Measurements from ENCODE around the gene C1orf210. TPM values are rescaled to one million over a fixed set of nuclear protein-coding genes. Genes with fewer than 3 reads are reported as not detected.

C1orf210 gene
- total RNA-seq, 2 experiments from 2014 or later, result not detected

GRCh38 chr1:43239484-43239883 is 45.9 kb downstream of the C1orf210 start:
- H3K27ac ChIP-seq (ENCODE audit: low read depth in 1 of 2, low read length in 2 of 2), result no peak overlapping the region
- no peaks in the 10 kb centered on the region for H3K36me3 Mint-ChIP-seq (ENCODE audit: low read depth)
- no peaks in the 10 kb centered on the region for H3K27me3 Mint-ChIP-seq
- no peaks in the 10 kb centered on the region for H3K4me1 Mint-ChIP-seq (ENCODE audit: low read depth)
- CTCF ChIA-PET, result no interaction called here
- intact Hi-C loops (cut with DNase I, micrococcal nuclease), result no loop called here
- no peaks in the 10 kb centered on the region for H3K4me1 ChIP-seq (ENCODE audit: insufficient read depth, low read length)
- H3K4me3 Mint-ChIP-seq, result no peak overlapping the region
- no peaks in the 10 kb centered on the region for H3K9me3 Mint-ChIP-seq
- no peak overlapping the region for H3K27ac Mint-ChIP-seq
- ATAC-seq (ENCODE audit: poor library complexity) (no peak), DNase-seq (no peak)
- H3K36me3 ChIP-seq (ENCODE audit: insufficient read depth, low read length), result no peaks in the 10 kb centered on the region
- no peak for TF ChIP-seq CTCF (IDR thresholded peaks at IDR 0.05)
- POLR2A ChIA-PET, result interaction anchor here (0.8 kb wide), 1 partner anchor 175 kb away, joined by 3 read pairs; no protein-coding TSS in a partner anchor
- no peaks in the 10 kb centered on the region for H3K9me3 ChIP-seq (ENCODE audit: control insufficient read depth in 1 of 2, insufficient read depth in 1 of 2, low read length in 2 of 2)
- no peaks in the 10 kb centered on the region for H3K27me3 ChIP-seq (ENCODE audit: control insufficient read depth in 1 of 2, insufficient read depth in 2 of 2, low read length in 2 of 2)
- no peak overlapping the region for H3K4me3 ChIP-seq (ENCODE audit: low read length)

GRCh38 chr1:43238991-43239469 is 46.4 kb downstream of the C1orf210 start:
- Histone ChIP-seq H3K27me3 (ENCODE audit: control insufficient read depth in 1 of 2, insufficient read depth in 2 of 2, low read length in 2 of 2) (no peaks in the 10 kb centered on the region), H3K4me1 (ENCODE audit: insufficient read depth, low read length) (no peaks in the 10 kb centered on the region), H3K36me3 (ENCODE audit: insufficient read depth, low read length) (no peaks in the 10 kb centered on the region), H3K4me3 (ENCODE audit: low read length) (no peak overlapping the region), H3K27ac (ENCODE audit: low read depth in 1 of 2, low read length in 2 of 2) (no peak overlapping the region), H3K9me3 (ENCODE audit: control insufficient read depth in 1 of 2, insufficient read depth in 1 of 2, low read length in 2 of 2) (no peaks in the 10 kb centered on the region)
- Mint-ChIP-seq H3K4me1 (ENCODE audit: low read depth) (no peaks in the 10 kb centered on the region), H3K36me3 (ENCODE audit: low read depth) (no peaks in the 10 kb centered on the region), H3K4me3 (no peak overlapping the region), H3K9me3 (no peaks in the 10 kb centered on the region), H3K27ac (no peak overlapping the region), H3K27me3 (no peaks in the 10 kb centered on the region)
- ChIA-PET CTCF (no interaction called here), POLR2A (no interaction called here)
- intact Hi-C loops (cut with DNase I, micrococcal nuclease), result loop anchor here in 1 of 2 experiments (1.0 kb wide), 1 partner anchor 119 kb away; the partner anchor contains the start of gene CDC20
- no peak for TF ChIP-seq CTCF (IDR thresholded peaks at IDR 0.05)
- no peak for DNase-seq
- ATAC-seq (ENCODE audit: poor library complexity), result no peak

GRCh38 chr1:43238085-43238484 is 47.3 kb downstream of the C1orf210 start:
- POLR2A ChIA-PET, result no interaction called here
- ATAC-seq (ENCODE audit: poor library complexity) (peak; percentile 43), DNase-seq (peak in 7 of 14 experiments; percentile 7 to 44 (median 24))
- Mint-ChIP-seq H3K4me1 (ENCODE audit: low read depth) (no peaks in the 10 kb centered on the region), H3K9me3 (no peaks in the 10 kb centered on the region), H3K36me3 (ENCODE audit: low read depth) (no peaks in the 10 kb centered on the region), H3K27ac (no peak overlapping the region), H3K4me3 (no peak overlapping the region), H3K27me3 (no peaks in the 10 kb centered on the region)
- H3K9me3 ChIP-seq (ENCODE audit: control insufficient read depth in 1 of 2, insufficient read depth in 1 of 2, low read length in 2 of 2), result no peaks in the 10 kb centered on the region
- no peaks in the 10 kb centered on the region for H3K4me1 ChIP-seq (ENCODE audit: insufficient read depth, low read length)
- no peak overlapping the region for H3K27ac ChIP-seq (ENCODE audit: low read depth in 1 of 2, low read length in 2 of 2)
- CTCF ChIA-PET, result no interaction called here
- H3K36me3 ChIP-seq (ENCODE audit: insufficient read depth, low read length), result no peaks in the 10 kb centered on the region
- no peak overlapping the region for H3K4me3 ChIP-seq (ENCODE audit: low read length)
- intact Hi-C loops (cut with DNase I, micrococcal nuclease), result loop anchor here in 1 of 2 experiments (1.0 kb wide), 1 partner anchor 120 kb away; the partner anchor contains the start of gene CDC20
- no peaks in the 10 kb centered on the region for H3K27me3 ChIP-seq (ENCODE audit: control insufficient read depth in 1 of 2, insufficient read depth in 2 of 2, low read length in 2 of 2)
- TF ChIP-seq CTCF (IDR thresholded peaks at IDR 0.05), result peak; percentile 43

All from CD4-positive, alpha-beta T cell (primary cell).